ENCODE results near the gene BLTP3A.

- no peak for TF ChIP-seq EZH2 (IDR thresholded peaks at IDR 0.05; ENCODE audit: insufficient read depth, poor library complexity, severe bottlenecking)
- no peak for TF ChIP-seq EZH2phosphoT487 (IDR thresholded peaks at IDR 0.05; ENCODE audit: insufficient read depth, low read depth)
Observed at GRCh38 chr6:34839666-34840352, 47.9 kb downstream of the BLTP3A start.

All from GM23248 (cell line).